GM13977 (cell line): ENCODE data around the gene LIMCH1.

Experiments
- DNase-seq: peaks from one replicate; pipeline ENCODE4 v3.0.0; 2012; ENCODE audit warnings: low spot score
- in situ Hi-C: fragments of 300-500 bp; cut with MboI; formaldehyde crosslinking; loops from one replicate; pipeline ENCODE4 v1.12.0; 2022; ENCODE audit warnings: low sequenced_read_pairs, low pct_unique_long_range_greater_than_20kb, mixed read lengths, inconsistent platforms; ENCODE audit not compliant: unreplicated experiment
- TF ChIP-seq, protein P1 (sequence below): IDR thresholded peaks from 2 replicates; pipeline ENCODE4 v1.5.1; 2012; ENCODE audit warnings: mild to moderate bottlenecking, control low read depth; ENCODE audit not compliant: insufficient read depth; ENCODE audit errors: extremely low read depth, missing control alignments

LIMCH1 gene

DNA sequence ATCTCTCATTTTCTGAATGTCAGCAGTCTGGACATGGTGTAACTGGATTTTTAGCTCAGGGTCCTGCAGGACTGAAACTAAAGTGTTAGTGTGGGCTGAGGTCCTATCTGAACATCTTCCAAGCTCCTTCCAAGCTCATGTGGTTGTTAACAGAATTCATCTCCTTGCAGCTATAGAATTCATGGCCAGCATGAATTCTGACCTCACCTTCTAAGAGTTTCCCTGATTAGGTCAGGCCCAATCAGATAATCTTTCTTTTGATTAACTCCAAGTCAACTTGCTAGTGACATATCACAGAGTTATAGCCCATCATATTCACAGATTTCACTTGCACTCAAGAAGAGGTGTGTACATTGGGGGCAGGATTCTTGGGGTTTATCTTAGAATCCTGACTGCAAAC, 59.5 kb downstream of the LIMCH1 start:
- TF ChIP-seq, protein P1, sequence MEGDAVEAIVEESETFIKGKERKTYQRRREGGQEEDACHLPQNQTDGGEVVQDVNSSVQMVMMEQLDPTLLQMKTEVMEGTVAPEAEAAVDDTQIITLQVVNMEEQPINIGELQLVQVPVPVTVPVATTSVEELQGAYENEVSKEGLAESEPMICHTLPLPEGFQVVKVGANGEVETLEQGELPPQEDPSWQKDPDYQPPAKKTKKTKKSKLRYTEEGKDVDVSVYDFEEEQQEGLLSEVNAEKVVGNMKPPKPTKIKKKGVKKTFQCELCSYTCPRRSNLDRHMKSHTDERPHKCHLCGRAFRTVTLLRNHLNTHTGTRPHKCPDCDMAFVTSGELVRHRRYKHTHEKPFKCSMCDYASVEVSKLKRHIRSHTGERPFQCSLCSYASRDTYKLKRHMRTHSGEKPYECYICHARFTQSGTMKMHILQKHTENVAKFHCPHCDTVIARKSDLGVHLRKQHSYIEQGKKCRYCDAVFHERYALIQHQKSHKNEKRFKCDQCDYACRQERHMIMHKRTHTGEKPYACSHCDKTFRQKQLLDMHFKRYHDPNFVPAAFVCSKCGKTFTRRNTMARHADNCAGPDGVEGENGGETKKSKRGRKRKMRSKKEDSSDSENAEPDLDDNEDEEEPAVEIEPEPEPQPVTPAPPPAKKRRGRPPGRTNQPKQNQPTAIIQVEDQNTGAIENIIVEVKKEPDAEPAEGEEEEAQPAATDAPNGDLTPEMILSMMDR = no peak
- DNase-seq = no peak
- in situ Hi-C loops = no loop called here

DNA sequence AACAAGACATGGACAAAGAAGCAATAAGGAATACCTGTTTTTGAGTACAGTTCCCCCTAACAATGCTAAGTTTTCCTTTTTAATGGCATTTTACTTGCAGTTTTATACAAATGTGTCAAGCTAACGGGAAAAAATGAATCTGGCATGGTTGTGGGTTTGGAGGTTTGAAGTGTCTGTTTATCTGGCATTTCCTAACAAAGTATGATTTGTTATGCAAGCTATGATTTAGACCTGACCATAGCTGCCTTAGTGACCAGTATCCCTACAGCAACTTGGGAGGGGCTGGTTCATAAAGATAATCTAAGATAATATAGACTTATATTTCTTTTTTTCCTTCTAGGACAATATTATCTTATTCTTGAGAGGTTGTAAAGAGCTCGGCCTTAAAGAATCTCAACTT, 60.6 kb downstream of the LIMCH1 start:
- in situ Hi-C loops = no loop called here
- TF ChIP-seq, protein P1 = no peak
- no peak for DNase-seq

DNA sequence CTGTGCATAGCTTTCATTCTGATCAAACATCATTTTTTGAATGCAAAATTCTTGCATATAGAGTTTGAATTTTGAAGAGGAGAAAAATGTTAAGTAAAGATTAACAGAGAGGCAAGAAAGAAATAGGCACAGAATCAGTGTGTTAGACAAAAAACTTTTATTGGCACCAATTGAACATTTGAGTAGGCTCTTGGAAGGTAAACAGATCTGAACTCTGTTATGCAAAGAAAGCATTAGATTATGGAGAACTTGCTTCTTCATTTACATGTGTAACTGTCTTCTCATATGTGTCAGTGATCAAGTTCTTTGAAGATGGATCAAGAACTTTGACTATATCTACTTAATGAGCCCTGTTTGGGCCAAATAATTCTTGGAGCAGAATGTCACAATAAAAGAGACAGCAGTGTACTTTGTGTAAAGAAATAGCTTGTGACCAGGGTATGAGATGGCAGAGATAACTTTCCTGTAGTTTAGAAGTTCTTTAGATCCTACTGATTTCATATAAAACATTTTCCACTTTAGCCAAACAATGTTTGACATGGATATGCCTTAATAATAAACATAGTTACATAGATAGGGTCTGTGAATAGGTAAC, 61.3 kb downstream of the LIMCH1 start:
- in situ Hi-C loops = no loop called here
- TF ChIP-seq, protein P1 = no peak
- DNase-seq = no peak

DNA sequence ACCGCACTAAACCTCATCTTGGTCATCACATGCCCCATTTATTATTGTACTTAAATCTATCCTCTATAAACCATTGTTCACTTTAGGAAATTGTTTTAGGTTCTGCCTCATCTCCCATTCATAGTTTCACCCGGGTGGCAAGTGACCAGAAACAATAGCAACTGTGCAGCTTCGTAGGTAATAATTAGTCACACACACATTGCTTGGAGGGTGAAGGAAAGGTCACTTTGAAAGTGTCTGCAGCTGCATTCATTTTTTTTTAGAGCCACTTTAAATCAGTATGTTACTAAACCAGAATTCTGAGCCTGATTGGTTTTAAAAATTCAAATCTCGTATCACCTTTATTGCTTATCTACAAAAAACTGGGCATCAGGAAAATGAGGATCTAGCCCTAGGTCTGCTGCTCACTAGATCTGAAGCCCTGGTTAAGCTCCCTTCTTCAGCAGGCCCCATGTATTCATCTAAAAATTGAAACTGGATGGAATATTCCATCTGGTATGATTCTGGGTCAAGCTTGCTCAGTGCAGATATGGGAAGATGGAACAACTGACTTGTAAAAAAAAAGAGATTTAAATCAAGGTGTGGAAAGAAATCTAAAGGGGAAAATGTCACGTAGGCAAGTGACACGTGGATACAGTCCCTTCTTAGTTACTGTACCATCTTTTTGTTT, 62.4 kb downstream of the LIMCH1 start:
- in situ Hi-C loops = no loop called here
- TF ChIP-seq, protein P1 = no peak
- no peak for DNase-seq

DNA sequence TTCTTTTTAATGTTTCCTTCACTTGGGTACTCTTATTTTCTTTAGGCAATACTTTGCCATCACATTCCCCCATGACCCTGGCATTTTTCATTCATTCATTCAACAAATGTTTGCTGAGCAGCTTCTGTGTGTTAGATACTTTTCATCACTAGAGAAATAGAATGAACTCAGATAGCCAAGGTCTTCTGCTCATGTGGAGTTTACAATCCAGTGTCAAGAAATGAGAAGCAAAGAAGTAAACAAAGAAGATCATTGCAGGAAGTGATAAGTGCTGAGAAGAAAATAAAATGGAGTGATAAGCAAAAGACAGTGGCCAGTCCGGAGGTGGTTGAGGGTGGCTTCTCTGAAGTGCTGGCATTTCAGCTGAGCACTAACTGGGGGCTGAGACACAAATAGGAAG, 63.1 kb downstream of the LIMCH1 start:
- TF ChIP-seq, protein P1 = no peak
- DNase-seq = no peak
- in situ Hi-C loops = no loop called here

DNA sequence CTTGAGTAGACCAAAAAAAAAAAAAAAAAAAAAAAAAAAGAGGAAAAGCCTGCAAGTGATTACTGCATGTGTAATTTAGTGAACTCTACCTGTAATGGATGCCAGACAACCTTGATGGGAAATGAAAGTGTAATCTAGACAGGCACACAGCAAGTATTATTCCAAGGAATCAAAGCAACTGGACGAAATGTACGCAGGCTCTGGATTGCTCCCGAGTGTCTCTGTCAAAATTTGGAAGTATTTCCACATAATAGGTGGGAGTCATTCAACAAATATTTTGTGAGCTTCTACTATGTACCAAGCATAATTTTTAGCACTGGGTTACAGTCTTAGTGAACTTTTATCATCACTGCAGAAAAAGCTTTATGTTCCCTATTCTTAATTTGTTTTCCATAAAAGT, 64.2 kb downstream of the LIMCH1 start:
- TF ChIP-seq, protein P1 = no peak
- in situ Hi-C loops = no loop called here
- no peak for DNase-seq
